ENCODE data around the gene PPP4C.

The PPP4C gene

DNA sequence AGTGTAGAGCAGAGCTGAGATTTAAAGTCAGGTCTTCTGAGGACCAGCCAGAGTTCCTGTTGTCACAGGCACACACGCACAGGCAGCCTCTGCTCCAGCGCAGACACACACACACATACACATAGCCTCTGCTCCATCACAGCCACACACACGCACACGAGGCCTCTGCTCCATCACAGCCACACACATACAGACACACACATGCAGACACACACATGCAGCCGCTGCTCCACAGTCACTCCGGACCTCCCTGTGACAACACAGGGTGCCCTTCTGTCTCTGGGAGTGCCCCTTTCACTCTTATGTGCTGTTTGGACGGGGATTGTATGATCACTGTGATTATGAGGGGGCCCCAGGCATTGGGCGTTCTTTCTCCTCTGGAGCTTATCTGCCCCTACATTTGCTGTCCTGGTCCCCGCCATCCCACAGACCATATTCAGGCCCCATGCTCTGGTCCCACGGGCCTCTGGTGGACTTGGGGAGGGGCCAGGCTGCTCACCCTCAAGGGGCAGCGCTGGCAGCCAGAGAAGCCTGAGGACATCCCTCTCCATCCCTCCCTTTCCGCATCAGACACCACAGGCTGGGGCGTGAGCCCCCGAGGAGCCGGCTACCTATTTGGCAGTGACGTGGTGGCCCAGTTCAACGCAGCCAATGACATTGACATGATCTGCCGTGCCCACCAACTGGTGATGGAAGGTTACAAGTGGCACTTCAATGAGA lies 8.5 kb downstream of the PPP4C start:
- no peak overlapping the region for H3K4me3 Mint-ChIP-seq
- H3K36me3 Mint-ChIP-seq (ENCODE audit: low read depth) = peaks cover 78% of the 10 kb centered on the region
- H3K27me3 Mint-ChIP-seq = no peaks in the 10 kb centered on the region
- H3K9me3 Mint-ChIP-seq = no peaks in the 10 kb centered on the region
- no peak for DNase-seq
- H3K4me1 Mint-ChIP-seq (ENCODE audit: low read depth) = peaks cover 16% of the 10 kb centered on the region
- peak overlapping the region; percentile 80 for H3K27ac Mint-ChIP-seq

- H3K4me1 Mint-ChIP-seq (ENCODE audit: low read depth) = peaks cover 16% of the 10 kb centered on the region
- DNase-seq = no peak
- no peaks in the 10 kb centered on the region for H3K9me3 Mint-ChIP-seq
- no peak overlapping the region for H3K4me3 Mint-ChIP-seq
- peak overlapping the region; percentile 40 for H3K27ac Mint-ChIP-seq
- H3K36me3 Mint-ChIP-seq (ENCODE audit: low read depth) = peaks cover 73% of the 10 kb centered on the region
- no peaks in the 10 kb centered on the region for H3K27me3 Mint-ChIP-seq
Measured at GRCh38 chr16:30084816-30085159, 9.0 kb downstream of the PPP4C start.

GRCh38 chr16:30085247-30085646 lies 9.5 kb downstream of the PPP4C start:
- Mint-ChIP-seq H3K27ac (no peak overlapping the region), H3K9me3 (no peaks in the 10 kb centered on the region), H3K27me3 (no peaks in the 10 kb centered on the region), H3K4me1 (ENCODE audit: low read depth) (peaks cover 20% of the 10 kb centered on the region), H3K36me3 (ENCODE audit: low read depth) (peaks cover 68% of the 10 kb centered on the region), H3K4me3 (no peak overlapping the region)
- DNase-seq = no peak

DNA sequence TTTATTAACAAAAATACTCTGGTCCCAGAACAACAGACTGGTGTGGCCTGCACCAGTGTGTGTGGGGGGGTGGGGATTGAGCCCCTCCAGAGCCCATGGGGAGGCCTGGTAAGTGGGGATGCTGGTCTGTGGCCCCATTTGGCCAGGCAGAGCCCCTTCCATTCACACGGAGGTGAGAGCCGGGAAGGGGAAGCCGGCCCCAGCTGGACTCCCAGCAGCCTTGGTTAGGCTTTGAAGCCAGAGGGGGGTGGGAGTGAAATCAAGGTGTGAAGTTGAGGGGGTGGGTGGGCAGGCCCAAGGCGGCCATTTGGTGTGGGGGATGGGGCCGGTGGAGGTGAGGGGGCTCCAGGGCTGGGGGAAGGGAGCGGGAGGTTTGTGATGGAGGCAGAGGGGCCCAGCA lies 10.0 kb downstream of the PPP4C start:
- H3K4me3 Mint-ChIP-seq = no peak overlapping the region
- H3K9me3 Mint-ChIP-seq = no peaks in the 10 kb centered on the region
- no peak for DNase-seq
- no peaks in the 10 kb centered on the region for H3K27me3 Mint-ChIP-seq
- no peak overlapping the region for H3K27ac Mint-ChIP-seq
- peaks cover 63% of the 10 kb centered on the region for H3K36me3 Mint-ChIP-seq (ENCODE audit: low read depth)
- peaks cover 24% of the 10 kb centered on the region for H3K4me1 Mint-ChIP-seq (ENCODE audit: low read depth)

DNA sequence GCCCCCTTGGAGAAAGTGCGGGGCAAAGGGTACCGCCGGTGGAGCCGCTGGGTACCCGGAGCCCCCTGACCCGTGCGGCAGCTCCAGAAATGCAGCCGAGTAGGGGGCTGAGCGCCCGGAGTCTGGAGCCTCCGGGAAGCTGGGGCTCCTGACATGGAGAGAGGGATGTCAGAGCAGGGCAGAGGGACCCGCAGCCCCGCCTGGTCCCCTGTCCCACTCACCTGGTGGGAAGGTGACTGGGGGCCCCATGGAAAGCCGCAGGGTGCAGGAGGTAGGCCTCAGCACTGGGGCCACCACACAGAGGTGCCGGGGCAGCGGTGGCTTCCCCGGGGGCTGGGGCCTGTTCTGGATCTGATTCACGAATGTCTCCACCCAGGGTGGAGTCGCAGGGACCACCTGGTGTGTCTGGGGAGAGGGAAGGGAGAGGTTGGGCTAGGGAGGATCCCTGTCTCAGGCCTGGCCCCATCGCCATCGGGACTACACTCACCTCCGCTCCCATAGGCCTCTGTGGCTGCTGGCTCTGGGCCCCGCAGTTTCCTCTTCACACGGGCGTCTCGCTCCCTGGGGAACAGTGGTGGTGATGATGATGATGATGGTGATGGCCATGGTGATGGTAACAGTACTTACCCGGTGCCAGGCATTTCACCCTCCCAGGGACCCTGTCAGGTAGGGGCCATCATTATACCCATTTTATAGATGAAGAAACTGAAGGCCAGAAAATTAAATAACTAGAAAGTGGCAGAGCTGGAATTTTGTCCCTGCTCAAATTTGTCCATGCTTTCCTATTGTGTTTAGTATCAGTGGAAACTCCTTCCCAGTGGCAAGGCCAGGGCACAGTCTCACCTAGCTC lies 10.7 kb downstream of the PPP4C start:
- DNase-seq = no peak
- peaks cover 56% of the 10 kb centered on the region for H3K36me3 Mint-ChIP-seq (ENCODE audit: low read depth)
- no peaks in the 10 kb centered on the region for H3K27me3 Mint-ChIP-seq
- peak overlapping the region; percentile 41 for H3K27ac Mint-ChIP-seq
- peaks cover 26% of the 10 kb centered on the region for H3K4me1 Mint-ChIP-seq (ENCODE audit: low read depth)
- no peak overlapping the region for H3K4me3 Mint-ChIP-seq
- H3K9me3 Mint-ChIP-seq = no peaks in the 10 kb centered on the region

DNA sequence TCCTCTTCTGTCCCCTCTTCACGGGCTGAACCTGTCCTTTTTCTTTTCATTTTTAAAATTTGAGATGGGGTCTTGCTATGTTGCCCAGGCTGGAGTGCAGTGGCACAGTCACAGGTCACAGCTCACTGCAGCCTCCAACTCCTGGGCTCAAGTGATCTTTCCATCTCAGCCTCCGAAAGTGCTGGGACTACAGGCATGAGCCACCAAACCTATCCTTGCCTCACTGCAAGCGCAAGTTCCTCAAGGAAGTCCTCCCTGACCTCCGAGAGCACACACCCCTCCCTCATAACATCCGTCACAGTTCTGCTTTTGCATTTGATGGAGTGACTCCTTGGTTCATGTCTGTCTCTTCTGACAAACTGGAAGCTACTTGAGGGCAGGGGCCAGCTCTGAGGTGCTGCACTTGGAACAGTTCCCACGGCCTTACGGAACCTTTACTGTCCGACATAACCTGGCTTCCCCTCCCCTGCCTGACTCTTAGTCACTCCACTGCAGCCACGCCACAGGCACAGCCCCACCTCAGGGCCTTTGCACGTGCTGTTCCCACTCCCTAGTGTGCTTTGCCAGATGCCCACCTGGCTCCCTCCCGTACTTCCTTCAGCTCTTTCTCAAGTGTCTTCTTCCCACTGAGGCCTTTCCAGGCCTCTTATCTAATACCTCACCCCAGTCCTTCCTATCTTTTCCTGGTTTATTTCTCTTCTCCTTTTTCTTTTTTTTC lies 11.5 kb downstream of the PPP4C start:
- no peak for DNase-seq
- Mint-ChIP-seq H3K27me3 (no peaks in the 10 kb centered on the region), H3K36me3 (ENCODE audit: low read depth) (peaks cover 52% of the 10 kb centered on the region), H3K9me3 (no peaks in the 10 kb centered on the region), H3K4me1 (ENCODE audit: low read depth) (peaks cover 34% of the 10 kb centered on the region), H3K4me3 (no peak overlapping the region), H3K27ac (peak overlapping the region; percentile 41)

DNA sequence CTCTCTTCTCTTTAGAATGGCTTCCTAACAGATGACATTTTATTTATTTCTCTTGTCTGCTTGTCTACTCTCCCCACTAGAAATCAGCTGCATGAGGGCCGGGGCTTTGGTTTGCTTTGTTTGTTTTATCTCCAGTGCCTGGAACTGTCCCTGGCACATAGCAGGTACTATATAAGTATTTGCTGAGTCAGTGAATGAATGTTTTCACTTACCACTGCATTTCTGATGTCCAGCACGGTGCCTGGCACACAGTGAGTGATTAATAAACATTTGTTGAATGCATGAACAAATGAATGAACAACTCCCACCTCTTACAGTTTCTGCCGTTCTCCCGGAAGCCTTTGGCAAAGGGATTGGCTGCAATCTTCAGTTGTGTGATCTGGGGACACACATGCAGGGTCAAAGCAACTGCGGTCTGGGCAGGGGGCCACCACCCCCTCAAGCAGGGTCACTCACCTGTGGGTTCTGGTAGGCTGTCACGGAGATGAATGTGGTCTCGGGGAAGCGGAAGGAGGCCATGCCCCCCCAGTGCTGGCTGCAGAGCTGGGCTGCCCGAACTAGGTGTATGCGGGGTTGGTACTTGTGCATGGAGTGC lies 12.5 kb downstream of the PPP4C start:
- no peaks in the 10 kb centered on the region for H3K27me3 Mint-ChIP-seq
- peak overlapping the region; percentile 69 for H3K27ac Mint-ChIP-seq
- no peak for DNase-seq
- H3K36me3 Mint-ChIP-seq (ENCODE audit: low read depth) = peaks cover 42% of the 10 kb centered on the region
- H3K9me3 Mint-ChIP-seq = no peaks in the 10 kb centered on the region
- H3K4me3 Mint-ChIP-seq = no peak overlapping the region
- H3K4me1 Mint-ChIP-seq (ENCODE audit: low read depth) = peaks cover 42% of the 10 kb centered on the region

DNA sequence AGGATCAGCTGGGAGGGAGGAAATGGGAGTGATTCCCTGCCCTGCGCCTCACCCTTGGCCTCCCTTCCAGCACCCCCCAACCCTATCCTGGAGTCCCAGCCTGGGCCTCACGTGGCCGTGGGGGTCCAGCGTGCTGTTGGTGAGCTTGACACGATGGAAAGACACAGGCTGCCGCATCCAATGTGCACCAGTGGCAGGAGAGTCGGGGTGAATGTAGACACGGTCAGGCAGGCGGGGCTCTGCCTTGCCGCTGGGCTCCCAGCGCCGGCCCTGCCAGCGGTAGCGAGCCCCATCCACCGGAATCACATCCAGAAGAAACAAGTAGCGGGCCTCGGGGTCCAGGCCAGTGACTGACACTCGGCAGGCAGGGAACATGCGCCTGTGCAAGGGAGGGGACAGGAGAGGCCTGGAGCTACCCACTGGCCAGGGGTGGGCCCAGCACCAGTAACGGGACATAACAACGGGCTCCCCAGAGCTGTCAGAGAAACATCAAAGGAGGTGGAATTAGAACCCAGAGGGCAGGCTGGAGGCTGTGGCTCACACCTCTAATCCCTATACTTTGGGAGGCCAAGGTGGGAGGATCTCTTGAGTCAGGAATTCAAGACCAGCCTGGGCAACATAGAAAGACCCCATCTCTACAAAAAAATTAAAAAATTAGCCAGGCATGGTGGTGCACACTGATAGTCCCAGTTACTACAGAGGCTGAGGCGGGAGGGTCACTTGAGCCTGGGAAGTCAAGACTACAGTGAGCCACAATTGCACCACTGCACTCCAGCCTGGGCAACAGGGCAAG lies 13.2 kb downstream of the PPP4C start:
- peak overlapping the region; percentile 88 for H3K27ac Mint-ChIP-seq
- DNase-seq = no peak

GRCh38 chr16:30090610-30091331 lies 15.0 kb downstream of the PPP4C start:
- Mint-ChIP-seq H3K27me3 (no peaks in the 10 kb centered on the region), H3K27ac (peak overlapping the region; percentile 88), H3K9me3 (no peaks in the 10 kb centered on the region), H3K4me3 (peak overlapping the region; percentile 36), H3K4me1 (ENCODE audit: low read depth) (peaks cover 60% of the 10 kb centered on the region), H3K36me3 (ENCODE audit: low read depth) (peaks cover 36% of the 10 kb centered on the region)
- no peak for DNase-seq

More for the DNA sequence above, 13.2 kb downstream of the PPP4C start:
- Mint-ChIP-seq H3K36me3 (ENCODE audit: low read depth) (peaks cover 39% of the 10 kb centered on the region), H3K4me3 (no peak overlapping the region), H3K27me3 (no peaks in the 10 kb centered on the region), H3K9me3 (no peaks in the 10 kb centered on the region), H3K4me1 (ENCODE audit: low read depth) (peaks cover 45% of the 10 kb centered on the region)

DNA sequence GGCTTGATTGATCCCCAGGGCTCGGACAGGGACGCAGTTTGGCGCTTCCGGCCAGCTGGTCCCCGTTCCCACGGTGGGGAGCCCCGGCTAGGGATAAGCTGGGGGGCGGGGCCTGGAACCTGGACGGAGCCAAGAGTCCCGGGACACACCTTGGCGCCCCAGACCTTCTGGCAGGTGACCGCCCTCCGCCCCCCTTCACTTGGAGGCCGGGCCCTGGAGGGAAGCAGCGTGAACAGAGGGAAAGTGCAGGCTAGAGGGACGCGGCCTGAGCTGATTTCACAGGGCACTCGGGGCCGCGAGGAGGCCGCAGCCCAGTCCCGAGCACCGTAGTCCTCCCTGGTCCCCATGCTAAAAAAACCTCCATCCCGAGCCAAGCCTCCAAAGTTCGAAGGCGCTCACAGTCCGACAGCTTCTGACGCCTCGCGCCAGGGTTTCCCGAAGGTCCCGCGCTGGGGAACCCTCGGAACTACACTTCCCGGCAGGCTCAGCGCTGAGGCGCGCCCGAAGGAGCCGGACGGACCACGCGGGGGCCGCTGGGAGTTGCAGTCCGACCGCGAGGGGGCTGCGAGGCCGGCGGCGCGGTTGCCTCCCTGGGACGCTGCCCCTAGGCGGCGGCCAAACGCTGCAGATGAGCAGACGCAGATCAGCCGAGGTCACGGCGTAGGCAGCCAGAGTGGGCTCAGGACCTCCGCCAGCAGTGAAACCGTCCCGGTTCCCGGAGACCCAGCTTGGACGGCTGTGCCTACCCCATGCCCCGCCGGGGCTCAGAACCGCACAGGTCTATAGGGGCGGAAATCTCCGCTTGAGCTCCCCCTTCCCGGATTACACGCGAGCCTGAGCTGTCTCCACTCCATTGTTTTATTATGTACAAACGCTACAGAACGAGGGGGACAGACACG lies 15.9 kb downstream of the PPP4C start, which contains the start of gene TBX6:
Gene TBX6 (minus strand): TSS at position 451 of the 899 bp plus-strand sequence. CDS start 731 bp downstream, outside the sequence.
- H3K9me3 Mint-ChIP-seq = peaks cover under 1% of the 10 kb centered on the region
- peak within 1 kb of the TSS; percentile 87 for H3K4me3 Mint-ChIP-seq
- H3K36me3 Mint-ChIP-seq (ENCODE audit: low read depth) = peaks cover 34% of the 10 kb centered on the region
- peaks cover 64% of the 10 kb centered on the region for H3K4me1 Mint-ChIP-seq (ENCODE audit: low read depth)
- H3K27ac Mint-ChIP-seq = peak within 1 kb of the TSS; percentile 97
- H3K27me3 Mint-ChIP-seq = no peaks in the 10 kb centered on the region
- peak; percentile 96 for DNase-seq

GRCh38 chr16:30092373-30093010 lies 16.7 kb downstream of the PPP4C start:
- Mint-ChIP-seq H3K4me3 (peak overlapping the region; percentile 87), H3K27ac (peak overlapping the region; percentile 97), H3K4me1 (ENCODE audit: low read depth) (peaks cover 68% of the 10 kb centered on the region), H3K27me3 (no peaks in the 10 kb centered on the region), H3K9me3 (peaks cover 8% of the 10 kb centered on the region), H3K36me3 (ENCODE audit: low read depth) (peaks cover 34% of the 10 kb centered on the region)
- peak; percentile 83 for DNase-seq

DNA sequence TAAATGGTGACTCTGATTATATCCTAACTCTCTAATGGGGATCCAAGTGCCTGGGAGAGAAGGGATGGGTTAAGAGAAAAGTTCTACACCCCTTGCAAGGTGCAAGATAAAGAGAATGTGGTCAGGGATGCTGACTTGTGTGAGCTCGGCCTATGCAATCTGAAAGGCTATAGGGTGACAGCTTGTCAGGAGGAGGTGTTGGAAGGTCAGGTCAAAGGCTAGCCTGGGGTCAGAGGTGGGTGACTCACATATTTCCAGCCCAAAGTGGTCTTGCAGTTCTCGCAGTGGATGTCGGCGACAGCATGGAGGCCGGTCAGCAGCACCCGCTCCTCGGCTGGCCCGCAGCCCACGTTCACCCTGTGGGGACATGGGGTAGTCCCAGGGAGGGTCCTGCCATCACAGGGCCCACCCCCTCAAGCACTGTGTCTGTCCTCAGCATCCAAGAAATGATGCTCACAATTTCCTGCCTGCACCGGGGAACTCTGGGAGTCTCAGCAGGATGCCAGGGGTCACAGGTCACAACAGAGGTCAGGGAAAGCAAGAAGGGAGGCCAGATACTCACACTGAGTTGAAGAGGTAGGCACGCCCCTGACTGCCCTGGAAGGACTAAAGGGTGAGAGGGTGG lies 18.9 kb downstream of the PPP4C start:
- peak overlapping the region; percentile 91 for H3K27ac Mint-ChIP-seq
- peaks cover 16% of the 10 kb centered on the region for H3K9me3 Mint-ChIP-seq
- H3K36me3 Mint-ChIP-seq (ENCODE audit: low read depth) = peaks cover 42% of the 10 kb centered on the region
- no peaks in the 10 kb centered on the region for H3K27me3 Mint-ChIP-seq
- peaks cover 57% of the 10 kb centered on the region for H3K4me1 Mint-ChIP-seq (ENCODE audit: low read depth)
- H3K4me3 Mint-ChIP-seq = peak overlapping the region; percentile 81
- DNase-seq = no peak
